Breast epithelium (tissue), 3 donors: ENCODE data around the gene RASL11A.

Source experiments
- POLR2A ChIP-seq: fragments of 450-650 bp; IDR thresholded peaks from one replicate; pipeline ENCODE4 v1.6.1; 2016; ENCODE audit warnings: antibody characterized with exemption, mild to moderate bottlenecking, moderate library complexity
- POLR2AphosphoS5 ChIP-seq, 3 donors: sonication (generic); formaldehyde crosslinking; IDR thresholded peaks; one replicate each; pipeline ENCODE4 v1.6.1; 2017; ENCODE audit warnings: antibody characterized with exemption in 3 of 3
- TF ChIP-seq, protein P1 (sequence below), 3 donors: fragments of 450-650 bp; IDR thresholded peaks; one replicate each; pipeline ENCODE4 v1.5.1; 2016 to 2017; ENCODE audit warnings: antibody characterized with exemption in 3 of 3, mild to moderate bottlenecking in 3 of 3, moderate library complexity in 3 of 3

DNA sequence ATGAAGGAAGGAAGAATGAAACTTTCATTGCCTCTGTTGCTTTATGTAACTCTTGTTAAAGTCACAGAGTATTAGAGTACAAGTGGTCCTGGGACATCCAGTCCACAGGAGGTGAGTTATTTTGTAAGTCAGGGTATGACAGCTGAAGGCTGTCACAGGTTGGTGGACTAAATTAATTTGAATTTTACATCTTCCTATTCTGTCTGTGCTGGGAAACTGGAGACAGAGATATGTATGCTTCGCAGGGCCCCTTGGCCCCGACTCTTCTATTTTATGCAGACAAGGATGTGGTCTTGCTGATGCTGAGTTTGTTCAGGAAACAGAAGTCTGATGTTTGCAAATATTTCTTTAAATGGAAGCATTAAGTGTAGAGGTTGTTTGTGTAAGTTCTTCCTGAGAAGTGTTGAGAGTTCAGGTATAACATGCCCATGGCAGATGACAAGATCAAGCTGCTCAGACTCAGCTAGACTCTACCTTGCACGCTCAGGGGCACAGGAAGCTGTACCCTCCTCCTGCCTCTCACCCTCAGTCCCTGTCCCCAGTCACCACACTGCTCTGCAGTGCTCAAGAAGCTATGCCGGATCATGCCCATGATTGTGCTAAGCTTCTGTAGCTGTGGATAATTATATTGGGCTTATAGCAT, 23.4 kb downstream of the RASL11A start:
- TF ChIP-seq, protein P1, sequence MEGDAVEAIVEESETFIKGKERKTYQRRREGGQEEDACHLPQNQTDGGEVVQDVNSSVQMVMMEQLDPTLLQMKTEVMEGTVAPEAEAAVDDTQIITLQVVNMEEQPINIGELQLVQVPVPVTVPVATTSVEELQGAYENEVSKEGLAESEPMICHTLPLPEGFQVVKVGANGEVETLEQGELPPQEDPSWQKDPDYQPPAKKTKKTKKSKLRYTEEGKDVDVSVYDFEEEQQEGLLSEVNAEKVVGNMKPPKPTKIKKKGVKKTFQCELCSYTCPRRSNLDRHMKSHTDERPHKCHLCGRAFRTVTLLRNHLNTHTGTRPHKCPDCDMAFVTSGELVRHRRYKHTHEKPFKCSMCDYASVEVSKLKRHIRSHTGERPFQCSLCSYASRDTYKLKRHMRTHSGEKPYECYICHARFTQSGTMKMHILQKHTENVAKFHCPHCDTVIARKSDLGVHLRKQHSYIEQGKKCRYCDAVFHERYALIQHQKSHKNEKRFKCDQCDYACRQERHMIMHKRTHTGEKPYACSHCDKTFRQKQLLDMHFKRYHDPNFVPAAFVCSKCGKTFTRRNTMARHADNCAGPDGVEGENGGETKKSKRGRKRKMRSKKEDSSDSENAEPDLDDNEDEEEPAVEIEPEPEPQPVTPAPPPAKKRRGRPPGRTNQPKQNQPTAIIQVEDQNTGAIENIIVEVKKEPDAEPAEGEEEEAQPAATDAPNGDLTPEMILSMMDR (IDR thresholded peaks at IDR 0.05), result no peak
- TF ChIP-seq POLR2AphosphoS5 (IDR thresholded peaks at IDR 0.05) (no peak), POLR2A (no peak)
